GM18511 (cell line): ENCODE measurements around the gene TAAR2.
"Not testable (repeated sequence)": the region's sequence is repeated elsewhere in the genome, so short reads cannot be mapped to it uniquely, and the experiment has no call there.

ENCODE experiments used
- ATAC-seq: cut with Tn5 transposase; IDR thresholded peaks from one replicate; pipeline ENCODE4 v1.9.1; 2021; ENCODE audit warnings: mild to moderate bottlenecking, moderate library complexity; ENCODE audit not compliant: unreplicated experiment

The TAAR2 gene

DNA sequence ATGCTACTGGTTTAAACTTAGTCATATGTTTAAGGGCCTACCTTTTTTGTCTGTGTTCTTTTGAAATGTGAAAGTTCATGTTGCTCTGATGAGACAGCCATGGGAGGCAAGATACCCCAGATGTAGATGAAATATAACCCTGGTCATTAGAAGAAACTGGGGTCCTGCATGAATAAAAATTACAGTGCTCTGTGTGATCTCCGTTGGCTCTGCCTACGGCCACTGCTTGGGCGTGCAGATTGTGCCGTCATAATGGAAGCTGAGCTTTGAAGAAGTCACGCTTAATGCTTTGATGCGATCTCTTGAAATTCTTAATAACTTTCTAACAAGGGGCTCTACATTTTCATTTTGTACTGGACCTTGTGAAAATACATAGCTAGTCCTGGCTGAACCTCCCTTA lies at the start of gene TAAR2:
Gene TAAR2, minus strand, starts transcription at position 101 of the 400 bp plus-strand sequence. Its CDS starts 0 bp downstream, at position 101.
- ATAC-seq: no peak

GRCh38 chr6:132673376-132674094 lies 49.5 kb upstream of the TAAR2 start:
- ATAC-seq: no peak

- ATAC-seq: no peak
Measured at GRCh38 chr6:132671295-132671694, 47.2 kb upstream of the TAAR2 start.

DNA sequence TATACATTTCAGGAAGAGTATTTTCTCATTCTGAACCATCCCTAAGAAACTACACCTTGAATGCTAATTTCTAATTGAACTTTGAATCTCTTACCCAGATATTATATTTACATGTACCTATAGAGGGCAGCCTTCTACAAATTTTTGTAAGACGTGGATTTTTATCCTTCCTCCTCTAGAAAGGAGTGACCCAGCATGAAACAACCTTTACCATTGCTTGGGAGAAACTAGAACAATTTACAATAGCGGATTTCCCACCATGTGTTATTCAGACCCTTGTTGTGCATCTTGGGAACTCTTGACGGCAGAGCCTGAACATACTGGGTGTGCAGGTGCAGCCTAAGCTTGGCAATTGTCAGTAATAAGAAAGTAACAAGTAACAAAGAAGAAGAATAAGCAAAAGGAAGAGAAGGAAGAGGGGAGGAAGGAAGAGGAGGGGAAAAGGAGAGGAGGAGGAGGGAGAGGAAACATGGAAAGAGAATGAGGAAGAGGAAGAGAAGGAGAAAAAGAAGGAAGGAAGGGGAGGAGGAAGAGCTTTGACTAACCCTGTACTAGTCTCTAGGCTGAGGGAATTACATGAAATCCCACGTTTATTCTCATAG lies 45.7 kb upstream of the TAAR2 start:
- ATAC-seq: peak; percentile 72

- ATAC-seq: no peak
Measured at GRCh38 chr6:132666118-132666517, 42.0 kb upstream of the TAAR2 start.

GRCh38 chr6:132664309-132665034 lies 40.4 kb upstream of the TAAR2 start:
- ATAC-seq: no peak

DNA sequence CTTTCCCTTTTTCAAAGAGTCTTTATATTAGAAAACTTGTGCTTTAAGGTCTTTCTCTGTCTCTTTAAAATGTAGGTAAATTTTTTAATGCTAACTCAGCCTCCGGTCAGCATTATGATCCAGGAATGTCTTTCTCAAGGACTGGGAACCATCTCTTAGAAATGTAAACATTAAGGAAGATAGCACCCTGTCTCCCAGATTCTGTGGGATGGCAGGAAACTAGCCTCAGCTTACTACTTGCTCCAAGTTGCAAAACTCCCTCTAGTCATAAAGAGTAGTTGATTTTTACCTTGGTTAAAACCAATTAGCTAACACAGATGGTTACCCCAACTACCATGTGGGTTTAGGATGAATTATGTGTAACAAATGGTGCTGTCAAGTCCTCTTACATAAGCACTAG lies 39.6 kb upstream of the TAAR2 start:
- no peak for ATAC-seq

DNA sequence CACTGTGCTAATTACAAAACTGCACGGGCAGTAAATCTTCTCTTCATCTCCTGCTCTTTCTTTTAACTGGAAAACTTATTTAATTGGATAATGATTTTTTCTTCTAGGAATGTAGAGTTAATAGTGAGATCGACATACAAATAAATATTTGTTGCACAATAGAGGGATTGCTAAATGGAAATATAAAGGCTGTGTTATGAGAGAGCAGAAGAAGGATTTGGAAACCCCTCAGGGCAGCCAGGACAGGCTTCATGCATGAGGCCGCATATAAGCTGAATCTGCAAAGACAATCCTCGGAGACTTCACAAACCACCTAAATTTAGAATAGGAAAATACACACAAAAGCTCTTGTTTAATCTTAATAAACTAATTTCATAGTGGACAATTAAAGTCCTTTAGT lies 37.8 kb upstream of the TAAR2 start:
- ATAC-seq: no peak

DNA sequence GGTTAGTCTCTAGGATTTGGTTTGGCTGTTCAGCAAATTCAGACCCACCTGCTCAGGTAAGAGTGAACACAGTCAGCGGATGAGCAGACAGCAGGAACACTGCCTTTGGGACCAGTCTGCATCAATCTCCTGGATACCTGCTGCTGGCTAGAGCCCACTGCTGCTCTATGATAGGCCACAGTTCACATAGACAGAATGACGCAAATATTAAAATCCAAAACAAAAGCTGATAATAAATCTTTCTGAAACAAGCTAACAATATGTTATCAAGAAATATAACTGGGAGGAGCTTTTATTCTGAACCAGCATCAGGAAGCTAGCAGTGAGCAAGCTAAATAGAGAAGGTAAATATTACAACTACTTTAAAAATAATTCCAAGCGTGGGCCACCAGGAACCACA lies 35.0 kb upstream of the TAAR2 start, which contains the start of gene TAAR1:
Gene TAAR1, minus strand, starts transcription at position 101 of the 400 bp plus-strand sequence. CDS start 13,179 bp downstream, outside the sequence.
- ATAC-seq: no peak

GRCh38 chr6:132651062-132651461 lies 27.0 kb upstream of the TAAR2 start:
- peak; percentile 65 for ATAC-seq

GRCh38 chr6:132650429-132650828 lies 26.4 kb upstream of the TAAR2 start:
- ATAC-seq: no peak

- no peak for ATAC-seq
Measured at GRCh38 chr6:132648828-132649227, 24.8 kb upstream of the TAAR2 start.

GRCh38 chr6:132648356-132648755 lies 24.3 kb upstream of the TAAR2 start:
- peak; percentile 76 for ATAC-seq

GRCh38 chr6:132643547-132643946 lies 19.5 kb upstream of the TAAR2 start:
- peak; percentile 70 for ATAC-seq

DNA sequence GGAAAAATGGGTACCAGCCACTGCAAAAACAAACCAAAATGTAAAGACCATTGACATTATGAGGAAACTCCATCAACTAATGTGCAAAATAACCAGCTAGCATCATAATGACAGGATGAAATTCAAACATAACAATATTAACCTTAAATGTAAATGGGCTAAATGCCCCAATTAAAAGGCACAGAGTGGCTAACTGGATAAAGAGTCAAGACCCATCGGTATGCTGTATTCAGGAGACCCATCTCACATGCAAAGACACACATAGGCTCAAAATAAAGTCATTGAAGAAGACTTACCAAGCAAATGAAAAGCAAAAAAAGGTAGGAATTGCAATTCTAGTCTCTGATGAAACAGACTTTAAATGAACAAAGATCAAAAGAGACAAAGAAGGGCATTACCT lies 13.1 kb upstream of the TAAR2 start:
- not testable (repeated sequence) for ATAC-seq

DNA sequence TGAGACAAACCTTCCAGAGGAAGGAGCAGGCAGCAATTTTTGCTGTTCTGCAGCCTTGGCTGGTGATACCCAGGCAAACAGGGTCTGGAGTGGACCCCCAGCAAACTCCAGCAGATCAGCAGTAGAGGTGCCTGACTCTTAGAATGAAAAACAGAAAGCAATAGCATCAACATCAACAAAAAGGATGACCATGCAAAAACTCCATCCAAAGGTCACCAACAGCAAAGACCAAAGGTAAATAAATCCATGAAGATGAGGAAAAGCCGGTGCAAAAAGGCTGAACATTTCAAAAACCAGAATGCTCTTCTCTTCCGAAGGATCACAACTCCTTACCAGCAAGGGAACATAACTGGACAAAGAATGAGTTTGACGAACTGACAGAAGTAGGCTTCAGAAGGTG lies 11.8 kb upstream of the TAAR2 start:
- ATAC-seq: not testable (repeated sequence)

DNA sequence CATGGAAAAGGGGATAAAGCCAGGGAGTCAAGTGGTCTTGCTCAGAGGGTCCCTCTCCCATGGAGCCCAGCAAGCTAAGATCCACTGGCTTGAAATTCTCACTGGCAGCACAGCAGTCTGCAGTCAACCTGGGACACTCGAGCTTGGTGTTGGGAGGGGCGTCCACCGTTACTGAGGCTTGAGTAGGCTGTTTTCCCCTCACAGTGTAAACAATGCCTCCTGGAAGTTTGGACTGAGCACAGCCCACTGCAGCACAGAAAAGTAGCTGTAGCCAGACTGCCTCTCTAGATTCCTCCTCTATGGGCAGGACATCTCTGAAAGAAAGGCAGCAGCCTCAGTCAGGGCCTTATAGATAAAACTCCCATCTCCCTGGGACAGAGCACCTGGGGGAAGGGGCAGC lies 11.2 kb upstream of the TAAR2 start:
- ATAC-seq: not testable (repeated sequence)

GRCh38 chr6:132634796-132635195 lies 10.7 kb upstream of the TAAR2 start:
- ATAC-seq: no peak

GRCh38 chr6:132633362-132633761 lies 9.3 kb upstream of the TAAR2 start:
- no peak for ATAC-seq

DNA sequence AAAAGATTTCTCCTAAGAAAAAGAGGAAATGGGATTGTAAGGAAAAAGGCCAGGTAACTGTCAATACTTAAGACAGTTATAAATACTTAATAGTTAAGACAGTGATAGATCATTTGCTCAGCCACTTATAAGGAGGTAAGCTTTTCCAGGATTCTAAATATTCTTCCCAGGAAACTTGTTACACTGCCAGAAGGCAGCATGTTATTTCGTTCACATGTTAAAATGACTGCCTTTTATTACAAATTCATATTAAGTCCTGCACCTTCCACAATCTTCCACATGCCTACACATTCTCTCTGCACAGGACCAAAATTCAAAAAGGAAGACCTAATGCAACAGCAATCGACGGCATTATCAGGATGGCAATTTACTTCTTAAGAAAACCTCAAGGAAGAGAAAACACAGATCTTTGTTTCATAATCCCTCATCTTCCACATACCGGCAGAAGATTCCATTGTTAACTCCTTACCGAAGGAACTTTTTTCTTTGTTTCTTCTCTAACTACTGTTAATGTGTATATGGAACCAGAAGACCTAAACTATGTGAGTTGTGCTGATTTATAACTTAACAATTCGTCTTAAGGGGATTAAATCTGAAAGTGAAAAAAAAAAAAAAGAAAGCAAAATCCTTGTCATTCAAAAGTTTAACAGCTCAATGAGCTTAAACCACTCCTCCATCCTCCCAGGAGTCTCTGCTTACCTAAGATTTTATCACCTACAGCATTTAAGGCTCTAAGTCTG lies 799 bp downstream of the TAAR2 start:
- no peak for ATAC-seq

GRCh38 chr6:132616677-132617076 lies 7.4 kb downstream of the TAAR2 start:
- no peak for ATAC-seq
